Inflammatory macrophage treated with lipopolysaccharide for 4 hours (primary cell): Measurements from ENCODE around the gene B3GAT1.
"Not testable (repeated sequence)": the region's sequence is repeated elsewhere in the genome, so short reads cannot be mapped to it uniquely, and the experiment has no call there.

Experiments
- DNase-seq: peaks from one replicate; pipeline ENCODE4 v3.0.0-alpha.2; 2020

Gene B3GAT1

GRCh38 chr11:134412203-134413042 lies at the start of gene B3GAT1:
Gene B3GAT1 (minus strand): TSS chr11:134412242. CDS start chr11:134387659, 24,583 bp downstream.
- no peak for DNase-seq

- DNase-seq, result no peak
Measured at GRCh38 chr11:134461621-134462020, 49.6 kb upstream of the B3GAT1 start.

- no peak for DNase-seq
Measured at GRCh38 chr11:134460881-134461280, 48.8 kb upstream of the B3GAT1 start.

GRCh38 chr11:134460062-134460561 lies 48.1 kb upstream of the B3GAT1 start:
- DNase-seq, result no peak

GRCh38 chr11:134459246-134460061 lies 47.4 kb upstream of the B3GAT1 start:
- no peak for DNase-seq

- DNase-seq, result not testable (repeated sequence)
Measured at GRCh38 chr11:134457411-134458007, 45.5 kb upstream of the B3GAT1 start.

- no peak for DNase-seq
Measured at GRCh38 chr11:134455516-134455915, 43.5 kb upstream of the B3GAT1 start.

GRCh38 chr11:134454146-134454690 lies 42.2 kb upstream of the B3GAT1 start:
- DNase-seq, result no peak

GRCh38 chr11:134453441-134453840 lies 41.4 kb upstream of the B3GAT1 start:
- DNase-seq, result no peak

- DNase-seq, result no peak
Measured at GRCh38 chr11:134452838-134453155, 40.8 kb upstream of the B3GAT1 start.

GRCh38 chr11:134452026-134452837 lies 40.2 kb upstream of the B3GAT1 start:
- no peak for DNase-seq

- no peak for DNase-seq
Measured at GRCh38 chr11:134450186-134450585, 38.1 kb upstream of the B3GAT1 start.

GRCh38 chr11:134449713-134450112 lies 37.7 kb upstream of the B3GAT1 start:
- no peak for DNase-seq

- no peak for DNase-seq
Measured at GRCh38 chr11:134449051-134449450, 37.0 kb upstream of the B3GAT1 start.

GRCh38 chr11:134447696-134448095 lies 35.7 kb upstream of the B3GAT1 start:
- no peak for DNase-seq

GRCh38 chr11:134445601-134446325 lies 33.7 kb upstream of the B3GAT1 start:
- DNase-seq, result no peak

- DNase-seq, result not testable (repeated sequence)
Measured at GRCh38 chr11:134444160-134445108, 32.4 kb upstream of the B3GAT1 start.

- DNase-seq, result no peak
Measured at GRCh38 chr11:134443246-134443645, 31.2 kb upstream of the B3GAT1 start.

GRCh38 chr11:134442246-134442645 lies 30.2 kb upstream of the B3GAT1 start:
- no peak for DNase-seq

GRCh38 chr11:134441706-134442105 lies 29.7 kb upstream of the B3GAT1 start:
- no peak for DNase-seq
